Dermis blood vessel endothelial cell (primary cell): ENCODE results near the gene ZNF107. TPM values are rescaled to one million over a fixed set of nuclear protein-coding genes. Genes with fewer than 3 reads are reported as not detected.
"Not testable (repeated sequence)": the region's sequence is repeated elsewhere in the genome, so short reads cannot be mapped to it uniquely, and the experiment has no call there.

Source experiments
- DNase-seq: peaks from one replicate; pipeline ENCODE4 v3.0.0; 2010
- total RNA-seq: library from RNA; depleted of rRNA; stranded (reverse); fragments of >200 nt; gene quantifications from 2 replicates; pipeline ENCODE4 v1.2.3, GENCODE V29; 2014

The ZNF107 gene
- total RNA-seq, 1 donor from 2014 or later, result 4.6 TPM

DNA sequence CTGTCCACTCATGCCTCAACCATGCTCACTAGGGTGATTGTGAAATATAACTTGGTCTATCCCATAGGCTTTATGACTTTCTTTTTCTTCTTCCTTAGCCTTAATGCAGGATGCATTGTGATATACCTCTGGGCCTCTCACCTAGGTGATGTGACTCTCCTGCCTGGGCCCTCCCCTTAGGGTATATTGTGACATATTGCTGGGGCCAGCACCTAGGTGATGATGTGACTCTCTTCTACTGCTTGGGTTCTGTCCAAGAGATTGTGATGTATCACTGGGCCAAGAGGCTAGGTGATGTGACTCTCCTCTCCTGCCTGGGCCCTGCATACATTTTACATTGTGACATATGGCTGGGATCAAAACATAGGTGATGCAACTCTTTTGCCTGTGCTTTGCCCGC lies 14.7 kb upstream of the ZNF107 start:
- no peak for DNase-seq

DNA sequence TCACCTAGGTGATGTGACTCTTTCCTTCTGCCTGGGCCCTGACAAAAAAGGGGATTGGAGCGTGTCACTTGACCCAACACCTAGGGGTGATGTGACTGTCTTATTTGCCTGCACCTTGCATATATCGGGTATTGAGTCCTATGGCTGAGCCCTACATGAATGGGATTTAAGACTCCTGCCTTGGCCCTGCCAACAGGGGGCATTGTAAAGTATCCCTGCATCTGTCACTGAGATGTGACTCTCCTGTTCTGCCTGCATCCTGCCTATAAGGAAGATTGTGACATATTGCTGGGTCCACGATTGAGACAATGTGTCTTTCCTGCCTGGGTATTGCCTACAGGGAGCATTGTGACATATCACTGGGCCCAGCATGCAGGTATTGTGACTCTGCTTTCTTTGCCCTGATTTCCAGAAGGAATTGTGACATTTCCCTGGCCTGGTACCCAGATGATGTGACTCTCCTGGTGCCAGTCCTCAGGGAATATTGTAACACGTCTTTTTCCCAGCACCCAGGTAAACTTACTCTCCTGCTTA lies 14.2 kb upstream of the ZNF107 start:
- no peak for DNase-seq

DNA sequence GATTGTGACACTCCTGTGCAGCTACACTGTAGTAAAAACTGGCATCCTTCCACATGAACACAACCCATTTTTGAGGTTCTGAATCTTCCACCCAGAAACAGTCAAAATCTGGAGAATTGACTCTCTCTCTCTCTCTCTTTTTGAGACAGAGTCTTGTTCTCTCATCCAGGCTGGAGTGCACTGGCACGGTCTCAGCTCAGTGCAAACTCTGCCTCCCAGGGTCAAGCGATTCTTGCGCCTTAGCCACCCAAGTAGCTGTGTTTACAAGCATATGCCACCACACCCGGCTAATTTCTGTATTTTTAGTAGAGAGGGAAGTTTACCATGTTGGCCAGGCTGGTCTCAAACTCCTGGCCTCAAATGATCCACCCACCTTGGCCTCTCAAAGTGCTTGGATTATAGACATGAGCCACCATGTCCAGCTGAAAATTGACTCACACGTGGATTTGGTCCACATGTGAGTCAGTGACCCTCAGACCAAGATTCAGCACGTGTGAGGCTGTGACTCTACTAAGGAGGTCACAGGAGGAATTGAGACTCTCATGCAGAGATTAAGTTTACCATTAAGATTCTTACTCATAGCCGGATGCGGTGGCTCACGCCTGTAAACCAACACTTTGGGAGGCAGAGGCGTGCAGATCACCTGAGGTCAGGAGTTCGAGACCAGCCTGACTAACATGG lies 12.1 kb upstream of the ZNF107 start:
- no peak for DNase-seq

DNA sequence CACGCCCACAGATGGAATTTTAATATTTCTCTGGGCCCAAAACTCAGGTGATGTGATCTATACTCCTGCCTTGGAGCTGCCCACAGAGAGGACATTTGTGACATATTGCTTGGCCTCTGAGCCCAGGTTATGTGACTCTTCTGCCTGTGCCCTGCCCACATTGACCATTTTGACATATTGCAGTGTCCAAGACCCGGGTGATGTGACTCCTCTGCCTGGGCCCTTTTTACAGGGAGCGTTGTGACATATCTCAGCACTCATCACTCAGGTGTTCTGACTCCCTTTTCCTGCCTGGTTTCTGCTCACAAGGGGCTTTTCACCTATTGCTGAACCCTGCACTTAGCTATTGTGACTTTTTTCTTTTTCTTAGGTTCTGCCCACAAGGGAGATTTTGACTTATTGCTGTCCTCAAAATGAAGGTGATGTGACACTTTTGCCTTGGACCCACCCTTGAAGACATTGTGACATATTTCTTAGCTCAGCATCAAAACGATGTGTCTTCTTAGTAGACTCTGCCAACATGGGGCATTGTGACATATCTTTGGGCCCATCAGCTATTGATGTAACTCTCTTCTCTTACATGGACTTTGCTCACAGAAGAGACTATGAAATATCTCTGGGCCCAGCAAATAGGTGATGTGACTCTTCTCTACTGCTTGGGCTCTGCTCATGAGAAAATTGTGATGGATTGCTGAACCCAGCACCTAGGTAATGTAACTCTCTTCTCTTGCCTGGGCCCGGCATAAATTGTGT lies 11.0 kb upstream of the ZNF107 start:
- DNase-seq, result no peak

DNA sequence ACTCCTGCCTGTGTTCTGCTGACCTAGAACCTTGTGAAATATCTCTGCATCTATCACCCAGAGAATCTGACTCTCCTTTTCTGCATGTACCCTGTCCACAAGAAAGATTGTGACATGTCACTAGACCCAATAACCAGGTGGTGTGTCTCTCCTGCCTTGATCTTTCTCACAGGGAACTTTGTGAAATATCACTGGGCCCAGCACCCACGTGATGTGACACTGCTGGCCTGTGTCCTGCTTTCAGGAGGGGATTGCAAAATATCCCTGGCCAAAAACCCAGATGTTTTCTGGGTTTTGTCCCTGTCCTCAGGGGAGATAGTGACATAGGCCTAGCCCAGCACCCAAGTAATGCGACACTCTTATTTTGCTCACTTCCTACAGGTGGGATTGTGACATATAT lies 10.1 kb upstream of the ZNF107 start:
- no peak for DNase-seq

DNA sequence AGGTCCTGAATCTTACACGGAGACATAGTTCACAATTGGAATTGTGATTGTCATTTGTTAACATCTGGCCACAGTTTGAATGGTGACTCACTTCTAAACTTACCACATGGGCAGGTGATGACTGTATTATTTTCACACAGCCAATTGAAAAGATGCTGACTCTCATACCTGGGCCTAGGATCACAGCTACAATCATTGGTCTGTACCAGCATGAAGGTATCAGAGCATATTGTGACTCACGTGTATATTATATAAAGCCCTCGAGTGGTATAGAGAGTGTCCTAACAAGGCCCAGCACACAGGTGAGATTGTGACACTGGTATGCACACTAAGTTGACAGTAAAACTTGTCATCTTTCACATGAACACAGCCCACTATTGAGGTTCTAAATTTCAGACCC lies 9.4 kb upstream of the ZNF107 start:
- no peak for DNase-seq

DNA sequence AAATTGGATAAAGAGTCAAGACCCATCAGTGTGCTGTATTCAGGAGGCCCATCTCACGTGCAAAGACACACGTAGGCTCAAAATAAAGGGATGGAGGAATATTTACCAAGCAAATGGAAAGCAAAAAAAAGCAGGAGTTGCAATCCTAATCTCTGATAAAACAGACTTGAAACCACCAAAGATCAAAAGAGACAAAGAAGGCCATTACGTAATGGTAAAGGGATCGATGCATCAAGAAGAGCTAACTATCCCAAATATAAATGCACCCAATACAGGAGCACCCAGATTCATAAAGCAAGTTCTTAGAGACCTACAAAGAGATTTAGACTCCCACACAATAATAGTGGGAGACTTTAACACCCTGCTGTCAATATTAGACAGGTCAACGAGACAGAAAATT lies 3.8 kb upstream of the ZNF107 start:
- DNase-seq, result not testable (repeated sequence)

DNA sequence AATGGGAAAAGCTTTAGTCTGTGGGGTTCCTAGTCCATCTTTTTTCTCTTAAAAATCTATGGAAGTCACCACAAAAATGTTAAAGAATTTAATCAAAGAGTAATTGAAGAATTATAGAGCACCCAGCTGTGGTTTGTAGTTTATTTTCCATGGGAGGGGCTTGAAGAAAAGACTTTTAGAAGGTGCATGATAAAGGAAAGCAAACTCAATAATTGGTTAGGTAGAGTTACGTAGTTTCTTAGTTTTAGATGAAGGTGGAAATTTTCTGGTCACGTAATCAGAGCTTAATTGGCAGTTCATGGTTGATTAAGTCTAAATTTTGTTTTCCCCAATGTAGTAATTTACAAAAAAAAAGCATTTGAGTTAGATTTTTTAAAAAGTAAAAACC lies 724 bp downstream of the ZNF107 start:
- DNase-seq, result peak; percentile 1

DNA sequence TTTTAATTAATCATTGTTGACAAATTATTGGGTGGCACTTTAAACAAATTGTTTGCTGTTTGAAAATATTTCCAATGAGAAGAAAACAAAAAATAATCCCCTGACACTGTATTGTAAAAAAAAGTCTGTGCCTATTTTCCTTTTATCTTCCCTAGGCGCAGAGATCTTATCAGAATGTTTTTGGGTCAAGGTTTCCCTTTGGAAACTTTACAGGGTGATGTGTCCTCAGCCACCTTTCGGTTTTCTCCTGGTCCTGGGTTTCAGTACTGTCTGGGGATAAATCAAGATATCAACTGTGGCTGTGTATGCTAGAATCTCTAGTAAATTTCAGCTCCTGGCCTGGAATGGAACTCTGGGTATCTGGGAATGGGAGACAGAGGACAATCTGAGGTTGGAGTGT lies 1.4 kb downstream of the ZNF107 start:
- no peak for DNase-seq

DNA sequence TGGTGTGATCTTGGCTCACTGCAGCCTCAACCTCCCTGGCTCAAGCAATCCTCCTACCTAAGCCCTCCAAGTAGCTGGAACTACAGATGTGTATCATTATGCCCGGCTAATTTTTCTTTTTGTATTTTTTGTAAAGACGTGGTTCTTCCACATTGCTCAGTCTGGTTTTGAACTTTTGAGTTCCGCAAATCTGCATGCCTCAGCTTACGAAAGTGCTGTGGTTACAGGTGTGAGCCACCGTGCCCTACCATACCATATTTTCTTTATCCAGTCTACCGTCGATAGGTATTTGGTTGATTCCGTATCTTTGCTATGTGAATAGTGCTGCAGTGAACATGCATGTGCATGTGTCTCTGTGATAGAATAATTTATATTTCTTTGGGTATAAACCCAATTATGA lies 6.5 kb downstream of the ZNF107 start:
- no peak for DNase-seq

DNA sequence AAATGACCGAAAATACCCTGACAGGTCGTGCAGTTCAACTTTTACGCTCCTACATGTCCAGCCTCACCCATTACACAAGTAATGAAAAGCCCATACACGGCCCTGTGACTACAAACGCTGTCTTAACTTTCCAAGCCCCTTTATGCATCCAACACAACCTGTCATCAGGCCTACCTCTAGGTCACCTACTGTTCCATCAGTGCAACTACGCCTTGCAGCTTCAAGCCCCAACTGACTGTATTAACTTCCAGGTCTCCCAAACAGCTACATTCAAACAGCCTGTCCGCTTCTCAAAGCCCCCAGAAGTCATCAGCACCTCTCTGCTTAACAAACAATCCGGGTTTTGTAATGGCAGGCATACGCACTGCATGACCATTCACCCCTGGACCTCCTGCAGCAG lies 19.2 kb downstream of the ZNF107 start:
- no peak for DNase-seq

DNA sequence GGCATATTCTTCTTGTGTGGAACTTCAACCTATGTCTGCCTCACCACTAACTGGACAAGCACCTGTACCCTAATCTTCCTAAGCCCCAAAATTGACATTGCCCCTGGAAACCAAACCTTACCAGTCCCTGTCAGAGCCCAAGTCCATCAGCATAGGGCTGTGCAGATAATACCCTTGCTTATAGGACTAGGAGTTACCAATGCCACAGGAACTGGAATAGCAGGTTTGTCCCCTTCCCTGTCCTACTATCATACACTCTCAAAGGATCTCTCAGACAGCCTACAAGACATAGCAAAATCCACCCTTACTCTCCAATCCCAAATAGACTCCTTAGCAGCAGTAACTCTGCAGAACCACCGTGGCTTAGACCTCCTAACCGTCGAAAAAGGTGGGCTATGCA lies 19.8 kb downstream of the ZNF107 start:
- DNase-seq, result no peak

DNA sequence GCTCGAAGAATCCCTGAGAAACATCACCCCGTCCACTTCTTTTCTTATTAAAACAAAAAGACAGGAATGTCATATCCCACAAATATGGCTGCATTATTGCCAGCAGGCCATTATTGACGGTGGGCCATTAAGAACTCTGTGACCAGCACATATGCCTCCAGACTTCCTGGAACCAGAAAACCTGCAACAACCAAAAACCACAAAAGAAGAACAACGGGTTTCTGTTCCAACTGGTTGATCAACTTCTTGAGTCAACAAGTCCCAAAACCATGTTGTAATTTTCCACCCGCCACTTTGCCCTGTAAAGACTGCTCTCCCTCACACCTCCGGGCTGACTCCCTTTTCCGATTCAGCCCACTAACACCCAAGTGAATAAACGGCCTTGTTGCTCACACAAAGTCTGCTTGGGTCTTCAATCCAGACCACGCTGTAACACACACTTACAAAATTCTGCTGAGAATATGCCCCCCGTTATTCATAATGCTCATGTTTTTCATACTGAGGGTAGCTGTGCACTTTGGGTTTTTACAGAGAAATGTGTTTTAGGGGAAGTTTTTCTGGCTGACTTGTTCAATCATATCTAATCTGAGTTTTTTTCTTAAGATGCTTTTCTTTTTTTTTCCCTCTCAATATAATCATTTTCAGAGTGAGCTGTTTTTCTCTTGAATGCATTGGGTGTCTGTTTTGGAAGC lies 20.7 kb downstream of the ZNF107 start:
- no peak for DNase-seq

DNA sequence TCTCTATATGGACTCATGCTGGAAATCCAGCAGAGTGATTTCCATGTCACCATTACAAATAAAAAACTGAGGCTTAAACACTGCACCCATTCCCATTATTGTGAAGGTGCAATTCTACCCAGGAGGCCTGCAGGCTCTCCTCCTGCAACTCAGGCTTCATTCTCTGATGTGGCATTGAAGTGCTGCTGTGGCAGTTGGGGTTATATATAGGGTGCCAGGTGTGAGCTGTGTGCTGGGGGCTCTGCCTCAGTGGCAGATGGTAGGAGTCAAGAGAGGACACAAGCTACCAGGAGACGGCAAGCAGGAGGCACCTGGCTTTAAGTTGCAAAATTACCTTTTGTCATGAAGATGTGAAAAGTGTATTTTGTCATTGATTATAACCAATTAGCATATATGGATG lies 21.3 kb downstream of the ZNF107 start:
- DNase-seq, result no peak

DNA sequence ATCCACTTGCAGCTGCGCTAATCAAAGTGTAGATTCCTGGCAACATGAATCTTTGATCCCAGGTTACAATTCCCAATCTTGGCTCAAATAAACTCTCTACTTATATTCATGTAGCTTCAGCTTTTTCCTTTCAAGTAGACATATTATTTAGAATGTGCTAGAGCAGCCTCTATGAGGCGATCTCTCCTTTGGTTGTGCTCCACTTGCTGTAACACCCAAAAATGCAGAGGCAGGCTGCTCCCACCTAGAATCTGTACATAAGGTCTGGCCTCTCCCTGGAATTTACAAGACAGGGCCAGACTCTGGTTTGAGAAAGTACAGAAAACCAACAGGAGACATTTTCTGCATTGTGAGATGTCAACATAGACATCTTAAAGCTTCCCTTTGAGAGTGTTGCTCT lies 23.1 kb downstream of the ZNF107 start:
- DNase-seq, result no peak

DNA sequence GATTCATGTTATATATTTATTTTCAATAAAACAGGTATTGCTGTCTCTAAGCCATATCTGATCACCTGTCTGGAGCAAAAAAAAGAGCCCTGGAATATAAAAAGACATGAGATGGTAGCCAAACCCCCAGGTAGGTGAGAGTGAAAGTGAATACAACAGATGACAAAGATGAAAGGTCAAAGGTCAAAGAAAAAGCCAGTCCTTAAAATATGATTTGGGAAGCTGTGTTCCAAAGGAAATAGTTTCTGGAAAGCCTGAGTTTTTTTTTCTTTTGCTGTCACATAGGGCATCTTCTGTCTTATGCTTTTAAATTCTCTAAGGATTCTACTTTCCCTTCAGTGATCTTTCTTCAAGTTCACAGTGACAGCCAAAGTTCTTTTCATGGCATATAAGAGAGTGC lies 25.9 kb downstream of the ZNF107 start:
- DNase-seq, result no peak

DNA sequence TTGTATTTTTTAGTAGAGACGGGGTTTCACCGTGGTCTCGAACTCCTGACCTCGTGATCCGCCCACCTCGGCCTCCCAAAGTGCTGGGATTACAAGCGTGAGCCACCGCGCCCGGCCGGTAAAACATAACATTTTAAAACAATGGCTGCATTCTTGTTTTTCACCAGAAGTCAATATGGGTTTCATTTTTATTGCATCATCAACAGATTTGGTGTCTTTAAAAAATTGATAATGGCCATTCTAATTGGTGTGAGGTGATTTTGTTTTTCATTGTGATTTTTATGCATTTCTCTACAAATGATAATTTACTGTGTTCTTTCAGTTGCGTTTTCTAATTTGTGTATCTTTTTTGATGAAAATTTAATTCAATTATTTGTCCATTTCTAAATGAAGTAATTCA lies 31.9 kb downstream of the ZNF107 start:
- DNase-seq, result not testable (repeated sequence)

DNA sequence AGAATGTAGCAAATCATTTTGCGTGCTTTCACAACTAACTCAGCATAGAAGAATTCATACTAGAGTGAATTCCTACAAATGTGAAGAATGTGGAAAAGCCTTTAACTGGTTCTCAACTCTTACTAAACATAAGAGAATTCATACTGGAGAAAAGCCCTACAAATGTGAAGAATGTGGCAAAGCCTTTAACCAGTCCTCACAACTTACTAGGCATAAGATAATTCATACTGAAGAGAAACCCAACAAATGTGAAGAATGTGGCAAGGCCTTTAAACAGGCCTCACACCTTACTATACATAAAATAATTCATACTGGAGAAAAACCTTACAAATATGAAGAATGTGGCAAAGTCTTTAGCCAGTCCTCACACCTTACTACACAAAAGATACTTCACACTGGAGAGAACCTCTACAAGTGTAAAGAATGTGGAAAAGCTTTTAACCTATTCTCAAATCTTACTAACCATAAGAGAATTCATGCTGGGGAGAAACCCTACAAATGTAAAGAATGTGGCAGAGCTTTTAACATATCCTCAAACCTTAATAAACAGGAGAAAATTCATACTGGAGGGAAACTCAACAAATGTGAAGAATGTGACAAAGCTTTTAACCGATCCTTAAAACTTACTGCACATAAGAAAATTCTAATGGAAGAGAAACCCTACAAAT lies 40.8 kb downstream of the ZNF107 start:
- no peak for DNase-seq

DNA sequence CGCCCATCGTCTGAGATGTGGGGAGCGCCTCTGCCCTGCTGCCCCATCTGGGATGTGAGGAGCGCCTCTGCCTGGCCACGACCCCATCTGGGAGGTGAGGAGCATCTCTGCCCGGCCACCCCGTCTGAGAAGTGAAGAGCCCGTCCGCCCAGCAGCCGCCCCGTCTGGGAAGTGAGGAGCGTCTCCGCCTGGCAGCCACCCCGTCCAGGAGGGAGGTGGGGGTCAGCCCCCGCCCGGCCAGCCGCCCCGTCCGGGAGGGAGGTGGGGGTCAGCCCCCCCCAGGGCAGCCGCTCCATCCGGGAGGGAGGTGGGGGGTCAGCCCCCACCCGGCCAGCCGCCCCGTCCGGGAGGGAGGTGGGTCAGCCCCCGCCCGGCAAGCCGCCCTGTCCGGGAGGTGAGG lies 52.0 kb downstream of the ZNF107 start:
- DNase-seq, result not testable (repeated sequence)

DNA sequence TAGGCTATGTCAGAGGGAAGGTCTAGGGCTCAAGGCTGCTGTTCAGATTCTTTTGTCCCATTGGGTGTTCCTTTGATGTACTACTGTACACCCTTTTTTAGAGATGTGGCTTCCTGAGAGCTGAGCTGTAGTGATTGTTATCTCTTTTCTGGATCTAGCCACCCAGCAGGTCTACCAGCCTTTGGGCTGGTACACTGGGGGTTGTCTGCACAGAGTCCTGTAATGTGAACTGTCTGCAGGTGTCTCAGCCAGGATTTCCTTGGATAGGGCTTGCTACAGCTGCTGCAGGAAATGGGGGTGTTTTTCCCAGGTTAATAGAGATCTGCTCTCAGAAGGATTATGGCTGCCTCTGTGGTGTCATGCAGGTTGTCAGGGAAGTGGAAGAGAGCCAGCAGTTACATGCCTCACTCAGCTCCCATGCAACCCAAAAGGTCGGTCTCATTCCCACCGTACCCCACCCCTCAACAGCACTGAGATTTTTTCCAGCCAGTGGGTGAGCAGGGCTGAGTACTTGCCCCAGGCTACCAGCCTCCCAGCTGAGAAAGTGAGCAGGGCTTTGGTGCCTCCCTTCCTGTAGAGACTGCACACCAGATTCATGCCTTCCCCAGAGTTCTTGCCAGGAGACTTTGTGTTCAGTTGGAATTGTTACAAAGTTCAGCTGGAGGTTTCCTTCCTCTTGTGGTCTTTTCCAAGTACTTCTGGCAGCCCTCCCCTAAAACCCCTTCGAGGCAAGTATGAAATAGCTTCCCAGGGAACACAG lies 63.3 kb downstream of the ZNF107 start:
- no peak for DNase-seq

DNA sequence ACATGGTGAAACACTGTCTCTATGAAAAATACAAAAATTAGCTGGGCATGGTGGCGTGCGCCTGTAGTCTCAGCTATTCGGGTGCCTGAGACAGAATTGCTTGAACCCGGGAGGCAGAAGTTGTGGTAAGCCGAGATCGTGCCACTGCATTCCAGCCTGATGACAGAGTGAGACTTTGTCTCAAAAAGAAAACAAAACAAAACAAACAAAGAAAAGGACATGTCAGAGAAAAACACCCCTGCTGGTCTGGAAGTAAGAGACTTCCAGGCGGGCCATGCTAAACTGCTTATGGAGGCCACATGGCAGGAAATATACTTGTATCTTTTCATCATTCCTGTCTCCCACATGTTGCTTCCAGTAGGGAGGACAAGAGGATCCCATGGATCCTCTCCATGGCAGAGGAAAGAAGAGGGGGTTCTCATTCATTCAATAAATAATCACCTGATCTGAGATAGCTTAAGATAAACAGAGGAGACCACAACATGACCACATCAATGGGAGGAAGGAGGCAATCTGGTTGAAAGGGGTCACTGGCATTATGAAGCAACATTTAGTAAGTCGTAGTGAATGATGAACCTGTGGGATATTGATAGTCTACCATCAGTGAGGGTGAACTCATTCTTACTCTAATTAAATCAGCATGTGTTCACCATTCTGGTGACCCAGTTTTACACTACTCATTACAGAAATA lies 67.8 kb downstream of the ZNF107 start:
- no peak for DNase-seq

DNA sequence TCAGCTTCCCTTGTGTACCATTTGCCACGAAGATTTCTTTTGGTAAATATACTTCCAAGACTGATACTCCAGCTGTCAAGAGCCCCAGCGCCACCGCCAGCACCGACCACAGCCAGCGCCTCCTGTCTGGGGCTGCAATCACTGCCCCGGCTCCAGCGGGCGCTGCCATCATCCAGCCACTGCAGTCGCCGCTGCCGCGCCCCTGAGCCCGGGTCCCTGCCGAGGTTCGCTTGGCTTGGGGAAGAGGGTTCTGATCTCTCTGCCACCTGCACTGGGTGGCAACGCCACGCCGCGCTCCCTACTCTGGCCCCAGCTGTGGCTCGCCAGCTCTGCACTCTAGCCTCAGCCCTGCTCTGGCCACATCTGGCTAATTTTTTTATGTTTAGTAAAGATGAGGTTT lies 70.6 kb downstream of the ZNF107 start:
- no peak for DNase-seq
